NB4 (cell line): ENCODE measurements around the gene PTPRN.

Experiments
- CTCF ChIP-seq: IDR thresholded peaks from one replicate; pipeline ENCODE4 v1.5.1; 2012; ENCODE audit warnings: low read depth, low read length
- MAX ChIP-seq: IDR thresholded peaks from 2 replicates; pipeline ENCODE4 v1.6.1; 2011; ENCODE audit warnings: low read depth, low read length
- MYC ChIP-seq: IDR thresholded peaks from 2 replicates; pipeline ENCODE4 v1.6.1; 2011; ENCODE audit warnings: low read depth, low read length

DNA sequence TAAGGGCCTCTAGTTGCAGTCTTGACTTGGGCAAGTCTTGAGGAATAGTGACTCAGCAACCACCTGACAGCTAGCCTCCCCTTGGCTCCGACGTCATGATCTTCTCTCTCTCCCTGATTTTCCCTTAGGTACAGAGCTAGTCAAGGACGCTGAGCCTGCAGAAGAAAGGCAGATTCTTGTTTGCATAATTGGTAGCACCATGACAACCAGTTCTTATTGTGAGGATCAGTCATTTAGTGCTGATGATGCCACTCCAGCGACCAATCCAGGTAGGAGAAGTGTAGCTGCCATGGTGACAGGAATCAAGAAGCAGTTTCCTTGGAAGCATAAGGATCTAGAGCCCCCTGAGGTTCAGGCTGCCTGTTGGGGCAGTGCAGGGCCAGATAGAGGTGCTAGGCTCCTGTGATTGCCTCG, 26.2 kb upstream of the PTPRN start:
- TF ChIP-seq CTCF (no peak), MAX (no peak), MYC (no peak)
